Esophagus (tissue), 2 donors: Measurements from ENCODE around the gene ALKBH7. TPM values are rescaled to one million over a fixed set of nuclear protein-coding genes. Genes with fewer than 3 reads are reported as not detected.

ENCODE experiments used
- H3K27ac ChIP-seq, 2 donors: one replicate each; pipeline ENCODE4 v1.5.1; 2013; ENCODE audit warnings: low read depth in 2 of 2, mild to moderate bottlenecking in 2 of 2, inconsistent platforms in 1 of 2, low read length in 1 of 2, moderate library complexity in 1 of 2
- H3K27me3 ChIP-seq, 2 donors: one replicate each; pipeline ENCODE4 v1.6.1; 2013; ENCODE audit warnings: low read length in 2 of 2, control low read depth in 1 of 2, mild to moderate bottlenecking in 1 of 2; ENCODE audit not compliant: insufficient read depth in 2 of 2, control insufficient read depth in 1 of 2
- H3K36me3 ChIP-seq, 2 donors: one replicate each; pipeline ENCODE4 v1.6.1; 2013; ENCODE audit warnings: low read length in 1 of 2; ENCODE audit not compliant: control insufficient read depth in 2 of 2, insufficient read depth in 2 of 2
- H3K4me1 ChIP-seq, 2 donors: one replicate each; pipeline ENCODE4 v1.6.1; 2013; ENCODE audit warnings: low read length in 1 of 2; ENCODE audit not compliant: control insufficient read depth in 2 of 2, insufficient read depth in 2 of 2
- H3K4me3 ChIP-seq, 2 donors: one replicate each; pipeline ENCODE4 v1.5.1; 2013; ENCODE audit warnings: low read length in 2 of 2, mild to moderate bottlenecking in 2 of 2, low read depth in 1 of 2, moderate library complexity in 1 of 2
- H3K9me3 ChIP-seq, 2 donors: one replicate each; pipeline ENCODE4 v1.6.1; 2013; ENCODE audit warnings: mild to moderate bottlenecking in 2 of 2, low read depth in 1 of 2, low read length in 1 of 2, moderate library complexity in 1 of 2; ENCODE audit not compliant: control insufficient read depth in 2 of 2, insufficient read depth in 1 of 2
- WGBS, 2 donors: extraction: QIAGEN DNeasy Blood & Tissue Kit; methylation state at CpG; one replicate each; pipeline ENCODE4 v1.1.7; 2013; 5-methylcytosine and 5-hydroxymethylcytosine counted together
- polyA plus RNA-seq, 2 donors: library from polyadenylated mRNA; stranded (reverse); fragments of 200-250 nt; gene quantifications; one replicate each; pipeline ENCODE4 v1.2.3, GENCODE V29; 2013
- donor health status: healthy with polysubstance abuse.
- donor health status: Bipolar disorder and iron deficiency.

The ALKBH7 gene
- polyA plus RNA-seq, 2 donors: 40.6 to 57.1 TPM

DNA sequence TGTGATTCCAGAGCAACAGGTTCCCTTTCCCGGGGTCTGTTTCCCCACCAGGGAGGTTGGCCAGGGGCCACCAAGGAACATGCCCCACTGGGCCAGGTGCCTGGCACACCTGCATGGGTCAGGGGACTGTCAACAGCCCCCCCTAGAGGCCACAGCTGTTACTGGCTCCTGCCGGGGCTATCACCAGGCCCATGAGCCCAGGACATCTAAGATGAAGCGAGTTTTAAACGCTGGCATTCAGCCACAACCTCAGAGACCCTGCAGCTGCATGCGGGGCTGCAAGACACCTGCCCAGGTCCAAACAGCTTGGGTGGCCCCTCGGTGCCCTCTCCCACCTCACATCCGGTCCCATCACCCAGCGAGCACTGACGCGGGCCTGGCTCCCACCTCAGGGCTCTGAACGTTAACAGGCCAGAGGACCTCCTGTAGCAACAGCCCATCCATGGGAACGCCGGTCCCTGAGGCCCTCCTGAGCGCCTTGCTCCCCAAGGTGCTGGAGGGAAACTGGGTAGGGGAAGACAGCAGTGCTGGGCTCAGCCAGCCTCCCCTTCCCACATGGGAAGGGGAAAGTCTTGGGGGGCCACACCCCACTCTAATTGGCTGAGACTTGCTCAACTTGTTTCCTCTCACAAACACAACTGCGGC, 40.0 kb downstream of the ALKBH7 start:
- Histone ChIP-seq H3K4me3 (peak overlapping the region in 1 of 2 donors; percentile 5), H3K27ac (no peak overlapping the region), H3K9me3 (no peaks in the 10 kb centered on the region), H3K27me3 (no peaks in the 10 kb centered on the region), H3K4me1 (peaks cover 0 to 2% of the 10 kb centered on the region in 2 donors), H3K36me3 (peaks cover 18 to 32% of the 10 kb centered on the region in 2 donors)
- WGBS, 2 donors: 50 to 53% methylated on average over 15 of the region's 15 CpGs

DNA sequence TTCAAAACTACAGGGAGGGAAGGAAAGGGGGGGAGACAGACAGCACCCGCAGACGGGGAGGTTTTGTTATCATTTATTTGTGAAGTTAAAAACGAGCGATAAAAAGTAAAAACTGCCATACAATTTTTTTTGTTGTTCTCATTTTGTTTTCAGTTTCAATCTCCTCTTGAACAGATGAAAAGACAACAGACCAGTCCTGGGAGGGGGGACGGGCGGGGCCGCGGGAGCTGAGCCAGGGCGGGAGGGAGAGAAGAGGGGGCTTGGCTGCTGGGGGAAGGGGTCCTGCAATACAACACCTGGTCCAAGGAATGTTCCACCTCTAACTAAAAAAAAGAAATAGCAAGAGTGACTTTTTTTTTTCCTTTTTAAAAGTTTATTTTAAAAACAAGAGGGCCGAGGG, 40.7 kb downstream of the ALKBH7 start:
- H3K27ac ChIP-seq: no peak overlapping the region

DNA sequence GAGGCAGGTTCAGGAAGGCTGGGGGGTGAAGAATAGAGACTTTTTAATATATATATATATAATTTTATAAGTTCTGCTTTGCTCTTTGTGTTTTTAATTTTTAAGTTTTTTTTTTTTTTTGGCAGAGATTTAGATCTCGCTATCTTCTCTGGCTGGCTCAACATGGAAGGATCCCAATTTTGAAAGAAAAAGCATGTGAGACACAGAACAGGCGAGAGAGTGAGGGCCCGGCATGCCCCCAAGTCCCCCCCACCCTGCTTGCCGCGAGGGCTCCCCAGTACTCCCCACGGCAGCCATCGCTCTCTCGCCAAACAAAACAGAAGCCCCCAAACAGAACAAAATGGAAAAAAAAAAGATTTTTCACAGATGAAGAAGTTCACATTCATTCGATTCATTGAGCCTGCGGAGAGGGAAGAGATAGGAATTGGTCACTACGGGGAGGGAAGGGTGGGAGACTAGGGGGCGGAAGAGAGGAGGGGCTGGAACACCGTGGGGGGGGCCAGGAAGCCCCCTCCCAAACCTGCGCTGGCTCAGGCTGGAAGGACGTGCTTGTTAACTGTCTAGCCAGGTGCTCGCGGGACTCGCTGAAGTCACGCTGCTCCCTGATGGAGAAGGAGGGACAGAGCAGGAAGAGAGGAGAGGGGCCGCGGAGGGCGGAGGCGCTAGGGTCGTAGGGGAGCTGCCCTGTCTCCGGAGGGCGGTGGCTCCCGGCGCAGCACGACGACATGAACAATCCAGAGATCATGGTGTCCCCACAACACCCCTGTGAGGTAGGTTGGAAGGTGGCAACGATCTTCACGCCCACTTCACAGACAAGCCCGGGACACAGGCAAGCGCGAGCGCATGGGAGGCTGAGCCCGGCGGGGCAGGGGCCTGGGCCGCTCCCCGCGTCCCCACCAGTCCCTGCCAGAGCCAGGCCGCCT, 41.4 kb downstream of the ALKBH7 start:
- Histone ChIP-seq H3K4me3 (no peak overlapping the region), H3K36me3 (peaks cover 28 to 46% of the 10 kb centered on the region in 2 donors), H3K4me1 (peaks cover 0 to 2% of the 10 kb centered on the region in 2 donors), H3K27me3 (no peaks in the 10 kb centered on the region), H3K27ac (no peak overlapping the region), H3K9me3 (no peaks in the 10 kb centered on the region)
- WGBS, 2 donors: 74% methylated on average over 39 to 42 of the region's 42 CpGs

More for the DNA sequence above, 40.7 kb downstream of the ALKBH7 start:
- WGBS, 2 donors: 57 to 70% methylated on average over 10 of the region's 10 CpGs
- peaks cover 0 to 2% of the 10 kb centered on the region in 2 donors for H3K4me1 ChIP-seq
- H3K4me3 ChIP-seq: no peak overlapping the region
- H3K9me3 ChIP-seq: no peaks in the 10 kb centered on the region
- H3K27me3 ChIP-seq: no peaks in the 10 kb centered on the region
- peaks cover 25 to 39% of the 10 kb centered on the region in 2 donors for H3K36me3 ChIP-seq

DNA sequence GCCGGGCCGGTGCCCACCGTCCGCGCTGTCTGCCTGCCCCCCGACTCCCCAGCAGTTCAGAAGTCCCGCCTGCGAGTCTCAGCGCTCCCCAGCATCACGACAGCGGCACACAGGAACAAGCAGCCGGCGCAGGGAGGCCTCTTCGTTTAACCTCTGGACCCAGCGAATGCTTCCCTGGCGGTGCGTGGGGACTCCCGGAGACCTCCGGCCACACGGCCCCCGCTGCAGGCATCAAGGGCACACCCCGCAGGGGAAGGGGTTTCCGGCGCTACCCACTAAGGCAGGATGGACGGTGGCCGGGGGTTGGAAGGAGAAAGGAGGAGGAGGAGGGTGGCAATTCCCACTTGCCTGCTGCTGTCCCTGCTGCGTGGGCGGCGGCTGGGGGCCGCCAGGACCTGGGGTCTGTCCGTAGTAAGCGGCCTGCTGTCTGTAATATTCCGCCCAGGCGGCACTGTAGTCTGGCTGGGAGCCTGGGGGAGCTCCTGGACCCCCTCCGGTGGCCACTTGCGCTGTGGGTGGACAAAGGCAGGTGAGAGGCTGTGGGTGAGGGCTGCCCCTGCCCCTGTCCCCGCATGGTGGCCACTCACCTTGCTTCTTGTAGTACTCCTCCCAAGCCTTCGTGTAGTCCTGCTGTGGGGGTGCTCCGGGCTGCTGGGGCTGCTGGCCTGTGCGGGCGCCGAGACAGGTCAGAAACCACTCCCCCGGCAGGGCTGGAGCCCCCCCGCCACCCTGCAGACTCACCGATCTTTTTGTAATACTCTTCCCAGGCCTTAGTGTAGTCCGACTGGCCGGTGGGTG, 42.4 kb downstream of the ALKBH7 start:
- no peak overlapping the region for H3K27ac ChIP-seq
- peaks cover 34 to 53% of the 10 kb centered on the region in 2 donors for H3K36me3 ChIP-seq
- 91 to 92% methylated on average over 46 to 47 of the region's 47 CpGs for WGBS, 2 donors
- no peak overlapping the region for H3K4me3 ChIP-seq
- H3K4me1 ChIP-seq: peaks cover 0 to 2% of the 10 kb centered on the region in 2 donors
- H3K9me3 ChIP-seq: no peaks in the 10 kb centered on the region
- no peaks in the 10 kb centered on the region for H3K27me3 ChIP-seq

DNA sequence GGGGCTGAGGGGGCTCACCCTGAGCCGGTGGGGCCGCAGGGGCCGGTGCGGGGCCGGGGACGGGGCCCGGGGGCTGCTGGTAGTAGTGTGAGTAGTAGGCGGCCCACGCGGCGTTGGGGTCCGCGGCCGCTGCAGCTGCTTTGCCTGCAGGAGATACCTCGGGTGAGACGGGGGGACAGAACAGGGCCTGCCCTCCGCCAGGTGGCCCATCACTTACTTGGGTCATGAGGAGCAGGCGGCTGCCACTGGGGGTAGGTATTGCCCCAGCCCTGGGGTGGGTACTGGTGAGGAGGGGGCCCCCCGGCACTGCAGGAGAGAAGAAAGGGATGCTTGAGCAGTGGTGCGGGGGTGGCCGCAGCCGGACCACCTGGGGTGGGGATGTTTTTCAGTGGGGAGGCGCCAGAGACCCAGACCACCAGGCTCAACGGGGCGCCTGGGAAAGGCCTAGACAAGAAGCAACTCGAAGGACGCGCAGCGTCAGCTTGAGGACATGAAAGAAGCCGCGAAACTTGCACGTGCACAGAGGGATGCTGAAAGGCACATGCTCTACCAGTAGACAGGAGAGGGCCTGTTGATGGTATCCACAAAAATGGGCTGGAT, 43.1 kb downstream of the ALKBH7 start:
- peaks cover 0 to 2% of the 10 kb centered on the region in 2 donors for H3K4me1 ChIP-seq
- 92 to 94% methylated on average over 32 of the region's 32 CpGs for WGBS, 2 donors
- H3K9me3 ChIP-seq: no peaks in the 10 kb centered on the region
- no peak overlapping the region for H3K27ac ChIP-seq
- H3K27me3 ChIP-seq: no peaks in the 10 kb centered on the region
- peaks cover 37 to 60% of the 10 kb centered on the region in 2 donors for H3K36me3 ChIP-seq
- H3K4me3 ChIP-seq: no peak overlapping the region

DNA sequence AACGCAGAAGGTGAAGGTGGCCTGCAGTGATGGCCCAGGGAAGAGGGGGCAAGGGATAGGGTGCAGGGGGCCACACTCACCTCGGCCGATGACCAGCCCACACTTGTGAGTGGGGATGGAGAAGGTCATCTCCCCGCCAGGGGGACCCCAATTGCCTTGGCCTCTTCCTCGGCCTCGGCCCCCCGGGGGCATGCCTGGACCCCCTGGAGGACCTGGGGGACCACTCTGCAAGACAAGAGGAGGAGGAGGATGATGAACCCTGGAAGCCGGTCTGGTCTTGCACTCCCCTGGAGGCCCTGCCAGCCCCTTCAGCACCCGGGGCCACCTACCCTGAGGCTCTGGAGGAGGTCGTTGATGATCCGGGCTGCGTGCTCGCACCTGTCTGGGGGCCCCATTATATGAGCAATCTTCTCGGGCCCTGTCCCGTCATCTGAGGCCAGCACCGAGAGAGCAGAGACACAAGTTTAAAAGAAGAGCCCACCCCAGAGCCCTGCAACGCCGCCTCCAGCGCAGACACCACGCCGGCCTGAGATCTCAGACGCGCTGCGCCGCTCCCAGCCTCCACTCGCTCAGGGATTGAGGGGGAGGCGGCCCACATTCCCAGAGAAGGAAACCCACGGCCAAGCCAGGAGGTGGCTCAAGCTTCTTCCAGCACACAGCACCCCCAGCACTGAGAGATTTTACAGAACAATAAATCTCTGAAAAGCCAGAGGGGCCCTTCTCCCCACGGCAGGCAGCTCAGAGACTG, 44.2 kb downstream of the ALKBH7 start:
- peaks cover 0 to 2% of the 10 kb centered on the region in 2 donors for H3K4me1 ChIP-seq
- H3K4me3 ChIP-seq: no peak overlapping the region
- no peak overlapping the region for H3K27ac ChIP-seq
- peaks cover 41 to 72% of the 10 kb centered on the region in 2 donors for H3K36me3 ChIP-seq
- WGBS, 2 donors: 91% methylated on average over 29 of the region's 29 CpGs
- H3K27me3 ChIP-seq: no peaks in the 10 kb centered on the region
- H3K9me3 ChIP-seq: no peaks in the 10 kb centered on the region

DNA sequence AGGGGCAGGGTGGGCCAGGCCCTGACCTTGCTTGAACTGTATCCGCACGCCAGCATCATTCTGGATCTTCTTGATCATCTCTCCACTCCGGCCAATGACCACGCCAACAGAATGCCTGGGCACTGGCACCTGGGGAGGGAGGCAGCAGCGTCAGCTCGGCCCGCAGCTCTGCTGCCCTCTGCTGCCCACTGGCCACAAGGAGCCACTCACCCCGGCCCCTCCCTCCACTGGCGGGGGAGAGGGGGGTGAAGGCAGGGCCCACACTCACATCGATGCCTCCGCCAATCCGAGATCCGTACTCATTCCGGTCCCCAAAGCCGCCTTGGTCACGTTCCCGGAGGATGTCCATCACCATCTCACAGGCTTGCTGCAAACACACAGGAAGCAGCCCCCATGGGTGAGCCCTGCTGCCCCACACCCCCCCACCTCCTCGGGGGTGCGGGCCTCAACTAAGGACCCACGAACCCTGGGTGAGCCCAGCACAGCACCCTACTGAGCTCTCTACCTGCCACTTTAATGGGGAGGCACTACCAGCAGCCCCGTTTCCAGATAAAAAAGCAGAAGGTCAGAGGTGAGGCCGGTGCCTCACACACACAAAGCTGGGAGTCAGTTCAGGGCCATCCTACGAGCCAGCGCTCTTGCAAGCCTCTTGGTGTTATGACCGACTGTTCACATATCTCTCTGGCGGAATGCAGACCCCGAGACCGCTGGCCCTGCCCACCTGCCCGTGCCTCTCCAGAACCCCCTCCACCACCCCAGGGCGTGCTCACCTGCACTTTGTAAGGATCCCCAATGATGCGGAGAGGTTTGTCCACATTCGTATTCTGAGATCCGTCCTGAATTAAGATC, 45.3 kb downstream of the ALKBH7 start:
- H3K4me3 ChIP-seq: no peak overlapping the region
- no peaks in the 10 kb centered on the region for H3K27me3 ChIP-seq
- no peak overlapping the region for H3K27ac ChIP-seq
- WGBS, 2 donors: 78 to 84% methylated on average over 29 to 33 of the region's 33 CpGs
- H3K4me1 ChIP-seq: peaks cover 0 to under 1% of the 10 kb centered on the region in 2 donors
- H3K36me3 ChIP-seq: peaks cover 41 to 72% of the 10 kb centered on the region in 2 donors
- H3K9me3 ChIP-seq: no peaks in the 10 kb centered on the region

DNA sequence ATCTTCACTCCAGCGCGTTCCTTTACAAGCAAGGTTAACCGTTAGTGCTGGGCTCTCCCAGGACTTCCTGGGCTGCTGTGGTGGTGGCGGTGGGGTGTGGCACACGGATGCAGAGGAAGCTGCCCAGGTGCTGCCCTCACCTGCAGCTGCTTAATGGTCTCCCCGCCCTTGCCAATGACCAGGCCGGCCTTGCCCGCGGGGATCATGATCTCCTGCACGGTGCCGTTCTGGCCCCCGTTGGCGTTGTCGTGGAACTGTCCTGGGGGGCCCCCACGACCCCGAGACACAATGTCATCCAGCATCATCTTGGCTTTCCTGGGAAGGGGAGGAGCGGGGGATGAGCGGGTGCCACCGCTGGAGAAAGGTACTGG, 46.0 kb downstream of the ALKBH7 start:
- peaks cover 0 to 6% of the 10 kb centered on the region in 2 donors for H3K4me1 ChIP-seq
- peaks cover 41 to 72% of the 10 kb centered on the region in 2 donors for H3K36me3 ChIP-seq
- H3K27ac ChIP-seq: no peak overlapping the region
- H3K9me3 ChIP-seq: no peaks in the 10 kb centered on the region
- H3K4me3 ChIP-seq: no peak overlapping the region
- H3K27me3 ChIP-seq: no peaks in the 10 kb centered on the region
- 87 to 92% methylated on average over 19 of the region's 19 CpGs for WGBS, 2 donors
